HepG2 (cell line): ENCODE data around the gene CCM2. TPM values are rescaled to one million over a fixed set of nuclear protein-coding genes. Genes with fewer than 3 reads are reported as not detected.
A peak's percentile ranks its signal among the peaks of the same experiment; 100 is the strongest.

Source experiments
- BCL6 ChIP-seq: IDR thresholded peaks from 2 replicates; pipeline ENCODE4 v1.6.1; 2016; ENCODE audit warnings: missing genetic modification reagents, missing compliant biosample characterization
- DMTF1 ChIP-seq: sonication (generic); formaldehyde crosslinking; IDR thresholded peaks from 2 replicates; pipeline ENCODE4 v1.4.0; 2020; ENCODE audit warnings: mild to moderate bottlenecking, missing genetic modification reagents
- DPF2 ChIP-seq: sonication (generic); formaldehyde crosslinking; IDR thresholded peaks from 2 replicates; pipeline ENCODE4 v1.4.0; 2020; ENCODE audit warnings: mild to moderate bottlenecking, low read depth, missing genetic modification reagents, borderline replicate concordance
- ESRRA ChIP-seq: sonication (generic); formaldehyde crosslinking; IDR thresholded peaks from 2 replicates; pipeline ENCODE4 v1.5.1; 2020; ENCODE audit warnings: mild to moderate bottlenecking, low read depth, missing genetic modification reagents
- HNRNPUL1 ChIP-seq: fragments of 200-400 bp; formaldehyde crosslinking; IDR thresholded peaks from 2 replicates; pipeline ENCODE4 v1.6.1; 2017; ENCODE audit warnings: low read depth, mild to moderate bottlenecking, low read length, moderate library complexity
- JDP2 ChIP-seq: sonication (generic); formaldehyde crosslinking; IDR thresholded peaks from 2 replicates; pipeline ENCODE4 v1.8.1; 2022; ENCODE audit warnings: missing genetic modification reagents, borderline replicate concordance
- KDM1A ChIP-seq: IDR thresholded peaks from 2 replicates; pipeline ENCODE4 v1.6.1; 2016; ENCODE audit warnings: missing compliant biosample characterization
- MIXL1 ChIP-seq: IDR thresholded peaks from 2 replicates; pipeline ENCODE4 v1.6.1; 2016
- NPAS2 ChIP-seq: sonication (generic); formaldehyde crosslinking; IDR thresholded peaks from 2 replicates; pipeline ENCODE4 v1.8.0; 2022; ENCODE audit warnings: mild to moderate bottlenecking, missing genetic modification reagents, borderline replicate concordance
- NR0B2 ChIP-seq: sonication (generic); formaldehyde crosslinking; IDR thresholded peaks from 2 replicates; pipeline ENCODE4 v1.4.0; 2020; ENCODE audit warnings: mild to moderate bottlenecking, missing genetic modification reagents
- POLR2AphosphoS5 ChIP-seq: IDR thresholded peaks from 2 replicates; pipeline ENCODE4 v1.6.1; 2012; ENCODE audit warnings: low read depth, low read length
- SMAD1 ChIP-seq: sonication (generic); formaldehyde crosslinking; IDR thresholded peaks from 2 replicates; pipeline ENCODE4 v1.4.0; 2020; ENCODE audit warnings: missing genetic modification reagents, low read depth, mild to moderate bottlenecking, borderline replicate concordance
- TBX2 ChIP-seq: sonication (generic); formaldehyde crosslinking; IDR thresholded peaks from 2 replicates; pipeline ENCODE4 v1.5.0; 2020; ENCODE audit warnings: missing genetic modification reagents, mild to moderate bottlenecking, borderline replicate concordance
- THYN1 ChIP-seq: sonication (generic); formaldehyde crosslinking; IDR thresholded peaks from 2 replicates; pipeline ENCODE4 v1.8.1; 2023; ENCODE audit warnings: low read depth, mild to moderate bottlenecking, moderate library complexity, missing genetic modification reagents, borderline replicate concordance
- ZNF292 ChIP-seq: sonication (generic); formaldehyde crosslinking; IDR thresholded peaks from 2 replicates; pipeline ENCODE4 v1.8.1; 2022; ENCODE audit warnings: mild to moderate bottlenecking, low read depth, missing genetic modification reagents, borderline replicate concordance
- ZNF562 ChIP-seq: sonication (generic); formaldehyde crosslinking; IDR thresholded peaks from 2 replicates; pipeline ENCODE4 v1.8.0; 2022; ENCODE audit warnings: missing genetic modification reagents, borderline replicate concordance
- ZNF572 ChIP-seq: sonication (generic); formaldehyde crosslinking; IDR thresholded peaks from 2 replicates; pipeline ENCODE4 v1.5.1; 2020; ENCODE audit warnings: mild to moderate bottlenecking, missing genetic modification reagents
- ZNF687 ChIP-seq: sonication (generic); formaldehyde crosslinking; IDR thresholded peaks from 2 replicates; pipeline ENCODE4 v1.5.1; 2020; ENCODE audit warnings: mild to moderate bottlenecking, missing genetic modification reagents, moderate library complexity
- ZNF710 ChIP-seq: sonication (generic); formaldehyde crosslinking; IDR thresholded peaks from 2 replicates; pipeline ENCODE4 v1.5.0; 2020; ENCODE audit warnings: mild to moderate bottlenecking, missing genetic modification reagents, borderline replicate concordance
- ZNF724P ChIP-seq: sonication (generic); formaldehyde crosslinking; IDR thresholded peaks from 2 replicates; pipeline ENCODE4 v1.8.0; 2022; ENCODE audit warnings: missing genetic modification reagents, borderline replicate concordance
- ZNF782 ChIP-seq: sonication (generic); formaldehyde crosslinking; IDR thresholded peaks from 2 replicates; pipeline ENCODE4 v1.4.0; 2020; ENCODE audit warnings: missing genetic modification reagents, mild to moderate bottlenecking, borderline replicate concordance
- polyA plus RNA-seq, 8 experiments: library from polyadenylated mRNA; depleted of rRNA in 3 of 8; stranded (reverse) in 7 of 8; unstranded in 1 of 8; fragments of >200 nt; fragmentation: Illumina TruSeq in 4 of 8; extraction: Trizol in 4 of 8; gene quantifications; 2 replicates each; pipeline versions ENCODE4 v1.2.1 to v1.2.3, GENCODE V29; 2011 to 2016; ENCODE audit warnings: low read depth in 4 of 8, missing spikeins in 1 of 8, mixed read lengths in 1 of 8; ENCODE audit not compliant: insufficient read depth in 1 of 8
- total RNA-seq, 5 experiments: library from RNA; depleted of rRNA; stranded (reverse); fragments of >200 nt; fragmentation: Illumina TruSeq; extraction: Trizol; gene quantifications; 2 replicates each; pipeline ENCODE4 v1.2.3, GENCODE V29; 2016; ENCODE audit warnings: low read depth in 1 of 5

Gene CCM2
- total and polyA plus RNA-seq, 2 of the 13 experiments (the other 11 are each of a cell fraction or from before 2014, with no cell fraction given), result 13.7 to 15.8 TPM

GRCh38 chr7:44971902-44972441 lies 28.0 kb upstream of the CCM2 start (continued):
- TF ChIP-seq NR0B2 (CRISPR knock-in tag) (no peak), ZNF724P (CRISPR knock-in tag) (no peak), TBX2 (CRISPR knock-in tag) (peak; percentile 62; the same call in 1 of the 2 replicates), KDM1A (CRISPR knock-in tag) (0 out of 2 replicates have a peak, but pooled peaks have one; percentile 19), ZNF562 (CRISPR knock-in tag) (no peak), POLR2AphosphoS5 (0 out of 2 replicates have a peak, but pooled peaks have one; percentile 31), ZNF782 (CRISPR knock-in tag) (no peak), THYN1 (CRISPR knock-in tag) (no peak), SMAD1 (CRISPR knock-in tag) (no peak), NPAS2 (no peak), ESRRA (CRISPR knock-in tag) (0 out of 2 replicates have a peak, but pooled peaks have one; percentile 38), ZNF687 (CRISPR knock-in tag) (peak; percentile 52), JDP2 (no peak), ZNF572 (CRISPR knock-in tag) (no peak), DMTF1 (no peak), ZNF710 (CRISPR knock-in tag) (peak; percentile 51; the same call in 1 of the 2 replicates), HNRNPUL1 (no peak), DPF2 (CRISPR knock-in tag) (0 out of 2 replicates have a peak, but pooled peaks have one; percentile 43), BCL6 (0 out of 2 replicates have a peak, but pooled peaks have one; percentile 38), MIXL1 (CRISPR knock-in tag) (peak; percentile 57; the same call in 1 of the 2 replicates), ZNF292 (CRISPR knock-in tag) (peak; percentile 99; the same call in 1 of the 2 replicates)
